HG02623 (cell line): ENCODE results near the gene PELI2.
A peak's percentile ranks its signal among the peaks of the same experiment; 100 is the strongest.

Experiments
- ATAC-seq: cut with Tn5 transposase; IDR thresholded peaks from one replicate; pipeline ENCODE4 v1.9.1; 2021; ENCODE audit warnings: moderate library complexity; ENCODE audit not compliant: unreplicated experiment

The PELI2 gene

DNA sequence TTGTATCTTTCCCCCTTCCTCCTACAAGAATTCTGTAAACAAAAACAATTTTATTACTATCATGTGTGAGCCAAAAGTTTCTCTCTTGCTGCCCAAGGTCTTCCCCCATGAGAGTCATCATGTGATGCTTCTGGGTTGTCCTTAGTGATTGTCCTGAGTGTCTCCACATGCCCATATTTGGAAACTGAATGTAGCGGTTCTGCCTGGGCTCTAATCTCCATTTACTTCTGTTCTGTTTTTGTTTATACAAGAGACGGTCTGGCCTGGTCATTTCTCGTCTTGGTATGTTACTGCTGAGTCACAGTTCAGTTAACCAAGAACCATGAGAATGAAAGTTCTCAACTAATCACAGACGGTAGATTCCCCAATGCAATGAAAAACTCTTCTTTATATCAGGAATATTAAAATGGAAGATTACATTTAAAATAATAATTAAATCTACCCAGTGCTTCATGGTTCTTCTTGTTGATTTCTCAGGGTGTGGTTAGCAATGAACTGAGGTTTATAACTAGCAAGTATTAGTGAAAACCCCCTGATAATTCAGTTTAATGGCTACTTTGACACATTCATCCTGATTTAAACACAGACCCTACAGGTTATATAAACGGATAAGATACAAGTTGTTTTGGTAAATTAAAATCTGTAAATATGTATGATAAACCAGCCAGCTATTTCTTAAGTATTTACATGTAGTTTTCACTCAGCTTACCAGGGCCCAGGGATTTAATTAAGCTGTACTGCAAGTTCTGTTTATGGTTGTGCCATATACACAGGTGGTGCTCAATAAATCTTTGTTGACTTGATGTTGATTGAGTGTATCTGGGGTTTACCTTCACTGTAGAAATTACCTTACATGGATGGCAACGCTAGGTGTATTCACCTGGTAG, 81.1 kb downstream of the PELI2 start:
- ATAC-seq: no peak

DNA sequence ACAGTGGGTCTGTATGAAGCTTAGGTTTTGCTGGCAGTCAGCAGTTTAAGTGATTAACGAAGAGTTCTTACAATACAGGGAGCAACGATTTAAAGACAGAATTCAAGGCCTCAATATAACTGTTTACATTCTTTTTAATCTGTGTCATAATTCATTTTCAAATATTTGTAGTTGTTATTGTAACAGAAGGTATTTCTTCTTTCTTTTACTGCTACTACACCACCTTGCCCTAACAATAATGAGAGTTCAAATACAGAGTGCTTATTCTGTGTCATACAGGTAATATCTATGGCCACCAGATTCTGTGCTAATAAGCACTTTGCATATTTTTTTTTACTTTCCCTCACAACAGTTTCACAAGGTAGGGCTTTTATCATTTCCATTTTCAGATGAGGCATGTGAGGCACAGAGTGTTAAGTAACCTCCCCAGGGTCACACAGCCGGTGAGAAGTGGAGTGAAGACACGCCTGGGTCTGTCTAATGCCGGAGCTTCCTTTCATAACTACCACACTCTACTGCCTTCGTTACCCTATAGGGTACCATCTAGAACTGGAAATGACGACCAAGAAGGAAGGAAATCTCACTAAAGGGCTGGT, 81.9 kb downstream of the PELI2 start:
- ATAC-seq: peak; percentile 48

DNA sequence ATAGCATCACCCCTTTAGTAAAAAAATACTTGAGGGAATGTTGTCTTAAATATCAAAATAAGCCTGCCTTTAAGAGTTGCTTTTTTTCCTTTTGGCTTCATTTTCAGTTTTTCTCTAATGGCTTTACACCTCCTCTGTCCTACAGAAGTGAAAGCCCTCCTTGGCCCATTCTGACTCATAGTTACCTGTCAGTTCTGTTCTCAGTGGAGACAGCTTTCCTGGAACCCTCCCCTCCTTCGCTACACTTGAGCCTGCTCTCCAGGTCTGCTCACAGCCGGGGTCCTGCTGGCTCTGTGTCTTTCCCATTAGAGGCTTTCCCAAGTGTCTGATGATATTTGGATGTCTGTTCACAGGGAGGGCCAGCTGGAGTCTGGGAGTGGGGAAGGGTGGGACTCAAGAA, 84.0 kb downstream of the PELI2 start:
- peak; percentile 75 for ATAC-seq

DNA sequence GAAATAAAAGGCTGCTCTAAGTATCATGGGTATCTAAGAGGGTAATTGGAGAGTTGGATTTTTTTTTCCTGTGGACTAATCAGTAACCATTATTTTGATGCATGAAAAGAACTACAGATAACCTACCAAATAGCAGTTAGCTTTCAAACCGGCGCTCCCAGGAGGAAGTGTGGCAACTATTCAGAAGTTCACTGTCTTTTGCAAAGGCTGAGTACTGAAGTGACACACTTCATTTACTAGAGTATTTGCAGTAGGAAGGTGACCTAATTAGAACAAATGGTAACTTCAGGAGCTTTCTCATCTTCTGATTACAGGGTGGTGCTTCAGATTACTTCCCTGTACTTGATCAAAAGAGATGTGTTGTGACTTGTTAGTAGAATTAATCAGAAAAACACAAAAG, 87.7 kb downstream of the PELI2 start:
- ATAC-seq: no peak

DNA sequence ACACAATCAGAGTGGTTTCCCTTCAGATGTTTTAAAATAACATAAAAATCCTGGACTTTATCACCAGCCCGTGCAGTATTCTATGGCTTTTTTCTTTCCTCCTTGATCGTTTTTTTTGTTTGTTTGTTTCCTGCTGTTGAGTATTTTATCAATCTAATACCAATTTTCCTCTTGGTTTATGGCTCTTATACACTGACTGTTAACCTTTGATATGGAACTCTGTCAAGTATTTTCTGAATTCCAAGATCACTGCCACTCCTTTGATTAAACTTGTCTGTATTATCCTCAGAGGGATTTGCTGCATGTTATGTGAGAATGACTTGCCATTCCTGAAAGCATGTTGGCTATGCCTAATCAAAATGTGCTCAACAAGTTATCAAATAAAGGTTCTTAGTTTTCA, 88.4 kb downstream of the PELI2 start:
- no peak for ATAC-seq

GRCh38 chr14:56207626-56208292, 89.5 kb downstream of the PELI2 start:
- ATAC-seq: no peak

DNA sequence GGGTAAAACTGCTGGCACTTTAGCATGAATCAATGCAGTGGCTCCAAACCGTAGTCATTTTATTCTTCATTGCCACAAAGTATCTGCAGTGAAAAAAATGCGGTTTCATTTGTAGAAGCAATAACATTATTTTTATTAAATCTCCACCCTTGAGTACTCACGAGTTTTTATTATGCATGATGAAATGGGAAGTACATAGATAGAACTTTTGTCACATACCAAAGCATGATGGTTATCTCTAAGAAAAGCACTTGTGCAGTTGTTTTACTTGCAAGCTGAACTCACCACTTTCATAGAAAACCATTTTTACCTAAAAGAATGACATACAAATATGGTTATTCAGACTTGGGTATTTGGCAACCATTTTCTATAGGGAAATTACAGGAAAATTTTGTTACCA, 90.3 kb downstream of the PELI2 start:
- ATAC-seq: no peak

GRCh38 chr14:56210571-56210970, 92.4 kb downstream of the PELI2 start:
- no peak for ATAC-seq

DNA sequence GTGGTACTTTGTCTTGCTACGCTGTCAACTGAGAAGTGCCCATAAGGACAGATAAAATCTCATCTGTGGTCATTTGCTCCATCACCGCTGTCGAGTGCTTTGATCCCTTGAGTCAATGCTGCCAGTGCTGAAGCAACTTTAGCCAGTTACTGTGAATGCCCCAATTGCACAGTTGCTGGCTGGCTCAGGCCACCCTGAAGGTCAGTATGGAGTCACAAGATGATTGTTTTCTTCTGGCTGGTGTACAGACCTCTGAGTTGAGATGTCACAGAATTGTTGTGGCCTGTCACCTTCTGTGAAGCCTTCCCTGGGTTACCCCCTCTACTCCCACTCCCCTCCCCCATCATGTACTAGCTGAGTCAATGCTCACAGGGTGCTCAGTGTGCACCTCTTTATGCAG, 92.9 kb downstream of the PELI2 start:
- no peak for ATAC-seq

DNA sequence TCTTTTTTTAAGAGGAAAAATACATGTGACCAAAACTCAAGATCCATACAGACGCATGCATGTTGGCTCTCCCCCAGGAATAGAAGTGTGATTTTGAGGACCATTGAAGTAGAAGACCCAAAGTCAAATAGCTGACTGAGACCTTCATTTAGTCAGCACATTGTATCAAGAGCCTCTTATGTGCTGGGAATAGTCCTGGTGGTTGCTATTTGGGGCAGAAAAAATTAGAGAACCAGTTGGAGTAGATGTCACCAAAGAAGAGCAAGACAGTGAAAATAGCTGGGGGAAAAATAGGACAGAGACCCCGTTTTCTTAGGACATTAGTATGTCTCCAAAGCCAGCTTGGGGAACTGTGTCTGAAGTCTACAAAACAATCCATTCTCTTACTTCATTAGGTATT, 93.6 kb downstream of the PELI2 start:
- ATAC-seq: no peak

- ATAC-seq: no peak
Observed at GRCh38 chr14:56212521-56212920, 94.3 kb downstream of the PELI2 start.

GRCh38 chr14:56213306-56213705, 95.1 kb downstream of the PELI2 start:
- no peak for ATAC-seq

- ATAC-seq: no peak
Observed at GRCh38 chr14:56215180-56215579, 97.0 kb downstream of the PELI2 start.

DNA sequence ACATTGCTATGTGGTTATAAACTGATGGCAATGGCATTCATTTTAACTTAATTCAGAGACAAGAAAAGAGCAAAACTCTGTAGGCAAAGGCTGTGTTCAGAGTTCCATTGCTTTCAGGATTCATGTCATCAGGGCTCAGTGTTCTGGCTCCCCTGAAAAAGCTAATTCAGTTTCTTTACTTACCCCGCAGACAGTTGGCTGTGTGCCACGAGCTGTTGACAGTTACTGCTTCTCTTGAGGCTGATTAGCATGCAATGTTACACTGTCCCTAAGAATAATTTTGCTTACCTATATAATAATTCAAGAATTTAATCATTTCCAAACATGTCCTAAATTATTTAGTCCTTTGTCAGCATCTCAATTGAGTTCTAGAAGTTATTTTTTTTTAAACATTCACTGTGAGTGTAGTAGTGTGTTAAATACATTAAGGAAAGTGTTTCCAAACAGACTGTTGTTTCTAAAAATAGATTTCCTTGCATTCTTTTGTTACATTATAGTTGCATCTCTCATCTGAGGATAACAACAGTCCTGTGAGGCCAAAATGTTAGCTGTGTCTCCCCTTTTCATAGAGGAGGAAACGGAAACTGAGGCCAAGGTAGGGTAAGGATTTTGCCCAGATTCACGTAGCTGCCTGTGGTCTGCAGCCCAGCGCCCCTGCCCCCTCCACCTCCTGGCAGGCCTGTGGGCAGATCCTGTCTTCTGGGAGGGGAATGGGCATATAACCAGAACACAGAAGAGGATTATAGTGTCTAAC, 98.6 kb downstream of the PELI2 start:
- no peak for ATAC-seq

DNA sequence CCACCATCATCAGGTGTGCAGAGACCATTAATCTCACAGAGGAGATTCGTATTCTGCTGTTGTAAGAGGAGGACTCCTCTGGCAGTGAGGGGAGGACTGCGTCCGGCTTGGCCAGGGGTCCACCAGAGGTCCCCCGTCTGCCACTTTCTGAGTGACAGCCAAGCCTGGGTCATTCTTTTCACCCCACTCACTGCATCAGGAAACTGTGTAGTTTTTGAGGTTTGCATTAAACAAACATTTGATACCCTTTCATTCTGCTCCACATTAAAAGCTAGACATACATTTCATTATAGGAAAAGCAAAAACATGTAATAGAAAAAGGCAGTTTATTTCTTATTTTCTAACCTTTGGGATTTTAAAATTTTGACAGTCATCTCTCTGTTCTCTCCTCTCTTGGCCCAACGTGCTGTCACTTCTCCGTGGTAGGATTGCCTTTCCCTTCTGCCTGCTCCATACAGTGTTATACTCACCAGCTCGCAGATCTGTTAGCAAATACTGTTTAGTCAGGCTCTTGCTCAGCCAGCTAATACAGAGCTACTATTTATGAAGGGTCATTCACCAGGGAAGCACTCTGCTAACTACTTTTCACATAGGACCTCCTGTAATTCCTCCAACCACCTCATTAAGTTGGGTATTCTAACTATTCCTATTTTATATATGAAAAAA, 99.3 kb downstream of the PELI2 start:
- no peak for ATAC-seq

GRCh38 chr14:56219666-56220413, 101.6 kb downstream of the PELI2 start:
- ATAC-seq: no peak

- ATAC-seq: no peak
Observed at GRCh38 chr14:56221382-56222128, 103.3 kb downstream of the PELI2 start.

DNA sequence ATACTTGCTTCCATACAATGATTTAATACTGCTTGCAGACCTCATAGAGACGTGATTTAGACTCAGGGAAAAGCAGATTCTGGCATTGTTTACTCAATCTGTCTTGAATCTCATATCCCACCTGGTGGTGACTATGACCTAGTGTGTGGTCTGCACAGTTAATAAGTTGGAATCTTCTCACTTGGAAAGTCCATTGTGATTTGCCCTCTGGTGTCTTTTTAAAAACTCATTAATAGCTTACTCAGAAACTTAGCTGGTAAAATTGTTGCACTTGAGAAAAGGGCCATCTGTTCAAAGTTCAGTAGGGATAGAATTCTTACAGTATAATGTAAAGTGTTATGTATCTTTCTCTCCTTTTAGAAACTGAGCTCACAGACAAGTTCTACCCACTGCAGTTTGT, 106.0 kb downstream of the PELI2 start:
- ATAC-seq: no peak
